Stimulated activated CD4-positive, alpha-beta T cell treated with anti-CD3 and anti-CD28 coated beads, Interleukin-12 subunit alpha, Interleukin-12 subunit beta, amount 100 ng/mL, for 4 hours (primary cell): ENCODE results near the gene MAD1L1.
"Not testable (repeated sequence)": the region's sequence is repeated elsewhere in the genome, so short reads cannot be mapped to it uniquely, and the experiment has no call there.

Experiments
- DNase-seq: peaks from one replicate; pipeline ENCODE4 v3.0.0-alpha.2; 2020

Gene MAD1L1

GRCh38 chr7:1888425-1888824, 344.3 kb downstream of the MAD1L1 start:
- DNase-seq = no peak

- DNase-seq = no peak
Measured at GRCh38 chr7:1887251-1887650, 345.5 kb downstream of the MAD1L1 start.

DNA sequence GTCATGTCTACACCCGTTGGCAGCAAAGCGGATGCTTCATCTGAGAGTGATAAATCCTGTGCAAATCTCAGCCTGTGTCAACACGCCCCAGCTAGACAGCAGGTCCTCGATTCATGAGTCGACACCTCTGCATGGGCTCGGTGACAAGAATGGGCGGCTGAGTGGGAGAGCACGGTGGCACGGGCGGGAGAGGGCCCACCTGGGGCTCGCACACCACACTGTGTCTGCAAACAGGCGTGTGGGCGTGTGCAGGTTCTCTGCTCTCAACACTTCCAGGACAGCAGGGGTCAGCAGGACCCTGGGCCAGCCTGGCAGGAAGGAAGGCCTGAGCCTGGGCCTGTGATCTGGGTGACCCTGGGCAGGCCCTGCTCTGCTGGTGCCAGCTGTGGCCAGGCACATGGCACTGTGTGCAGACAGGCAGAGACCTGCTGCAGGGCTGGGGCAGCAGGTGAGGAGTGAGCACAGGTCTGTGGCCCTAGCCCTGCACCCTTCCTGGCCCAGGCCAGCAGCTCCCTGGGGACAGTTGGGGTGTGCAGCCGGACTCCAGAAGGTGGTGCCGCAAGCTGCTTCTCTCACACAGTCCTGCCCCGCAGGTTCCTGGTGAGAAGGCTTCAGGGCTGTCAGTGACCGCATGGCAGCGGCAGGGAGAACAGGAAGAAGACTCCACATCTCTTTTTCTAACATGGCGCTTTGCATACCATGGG, 346.2 kb downstream of the MAD1L1 start:
- DNase-seq = no peak

GRCh38 chr7:1885465-1886226, 347.1 kb downstream of the MAD1L1 start:
- DNase-seq = no peak

DNA sequence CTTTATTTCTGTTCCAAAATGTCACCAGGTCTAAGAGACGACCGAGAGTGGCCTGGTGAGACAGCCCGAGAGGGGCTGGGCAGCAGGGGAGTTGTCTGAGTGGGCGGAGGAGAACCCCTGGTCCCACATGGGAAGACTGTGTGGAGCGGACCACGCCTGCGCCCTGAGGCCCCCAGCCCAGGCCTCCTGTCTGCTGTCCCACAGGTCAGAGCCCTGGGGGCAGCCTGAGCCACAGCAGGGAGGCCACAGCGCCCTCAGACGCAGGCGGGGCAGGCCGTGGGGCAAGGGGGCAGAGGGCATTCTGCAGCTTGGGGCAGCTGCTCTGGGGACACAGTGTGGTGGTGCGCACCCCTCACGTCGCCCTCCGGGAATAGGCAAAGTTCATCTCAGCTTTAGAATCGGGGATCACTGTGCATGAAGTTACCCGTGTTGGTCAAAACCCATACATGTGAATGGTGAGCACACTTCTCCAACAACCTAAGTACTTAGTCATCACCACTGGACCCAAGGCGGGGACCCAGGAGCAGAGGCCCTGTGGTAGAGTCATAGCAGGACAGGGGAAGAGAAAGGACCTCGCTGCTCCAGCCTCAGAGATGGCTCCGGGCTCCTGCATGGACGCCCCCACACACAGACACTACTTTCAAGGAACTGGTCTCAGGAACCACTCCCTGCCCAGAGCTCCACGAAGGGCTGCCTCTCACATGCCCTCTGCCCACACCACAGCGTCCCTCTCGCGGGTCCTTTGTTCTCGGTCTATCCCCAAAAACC, 348.0 kb downstream of the MAD1L1 start:
- no peak for DNase-seq

DNA sequence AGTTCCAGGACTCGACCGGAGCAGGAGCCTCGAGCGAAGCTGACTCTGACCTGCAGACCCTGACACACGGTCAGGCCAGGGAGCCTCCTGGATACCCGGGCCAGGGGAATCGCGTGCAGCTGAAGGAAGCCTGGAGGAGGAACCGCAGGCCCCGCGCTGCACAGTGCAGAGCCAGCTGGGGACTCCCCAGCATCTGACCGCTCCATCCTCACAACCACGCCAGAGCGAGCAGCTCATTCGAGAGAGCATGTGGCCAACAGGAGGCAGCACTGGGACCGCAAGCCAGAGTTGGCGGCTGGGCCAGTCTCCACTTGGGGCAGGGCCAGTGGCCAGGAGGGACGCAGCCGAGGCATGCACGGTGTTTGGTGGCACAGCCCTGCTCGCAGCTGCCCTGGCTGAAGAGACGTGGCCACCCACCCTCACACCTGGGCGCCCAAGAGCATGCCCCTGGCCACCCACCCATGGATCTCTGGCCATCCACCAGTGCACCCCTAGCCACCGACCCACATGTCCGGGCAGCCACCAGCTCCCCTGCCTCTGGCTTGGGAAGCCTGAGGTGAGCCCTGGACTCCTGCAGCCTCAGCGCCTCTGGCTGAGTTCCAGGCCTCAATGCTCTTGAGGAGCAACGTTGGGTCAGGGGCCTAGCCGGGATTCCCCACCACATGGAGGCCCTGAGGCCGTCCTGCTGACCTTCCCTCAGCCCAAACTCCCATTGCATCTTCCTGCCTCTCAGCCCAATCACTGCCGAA, 348.7 kb downstream of the MAD1L1 start:
- DNase-seq = no peak

DNA sequence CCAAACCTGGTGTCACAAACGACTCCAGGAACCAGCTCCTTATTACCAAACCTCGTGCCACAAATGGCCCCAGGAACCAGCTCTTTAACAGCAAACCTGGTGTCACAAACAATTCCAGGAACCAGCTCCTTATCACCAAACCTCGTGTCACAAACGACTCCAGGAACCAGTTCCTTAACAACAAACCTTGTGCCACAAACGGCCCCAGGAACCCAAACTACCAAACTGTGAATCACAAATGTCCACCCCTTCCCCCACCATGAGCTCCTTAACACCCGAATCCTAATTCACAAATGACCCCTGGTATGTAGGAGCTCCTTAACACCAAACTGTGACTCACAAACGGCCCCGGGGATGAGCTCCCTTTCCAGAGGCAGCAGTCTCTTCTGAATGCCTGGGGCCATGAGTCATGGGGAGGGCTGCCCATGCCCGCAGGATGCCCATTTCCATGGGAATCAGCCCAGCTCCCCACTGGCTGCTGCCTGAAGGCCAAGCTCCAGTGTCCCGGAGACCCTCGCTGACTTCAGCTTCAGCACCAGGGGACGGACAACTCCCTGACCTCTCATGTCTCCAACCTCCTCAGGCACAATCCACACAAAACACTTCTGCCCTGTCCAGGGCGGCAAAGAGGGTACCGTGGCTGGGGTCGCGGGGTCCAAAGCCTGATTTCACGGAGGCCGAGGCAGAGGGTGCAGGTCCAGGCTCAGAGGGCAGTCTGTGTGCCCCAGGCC, 349.5 kb downstream of the MAD1L1 start:
- DNase-seq = no peak

DNA sequence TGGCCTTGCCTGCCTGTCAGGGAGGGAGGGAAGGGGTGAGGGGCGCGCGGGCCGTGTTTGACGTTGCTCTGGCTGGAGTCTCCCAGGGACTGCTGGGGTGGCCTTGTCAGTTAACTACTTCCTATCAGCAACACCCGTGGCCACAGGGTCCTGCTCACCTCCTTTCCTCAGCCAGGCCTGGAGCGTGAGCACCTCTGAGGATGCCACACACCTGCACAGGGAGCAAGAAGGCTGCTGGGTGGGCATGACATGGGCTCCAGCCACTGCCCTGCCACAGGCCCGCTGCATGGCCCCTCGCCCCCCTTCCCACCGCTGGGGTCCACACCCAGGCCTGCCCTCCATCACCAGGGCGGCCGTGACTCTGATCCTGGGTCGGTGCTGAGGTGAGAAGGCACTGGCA, 350.3 kb downstream of the MAD1L1 start:
- DNase-seq = no peak

- DNase-seq = no peak
Measured at GRCh38 chr7:1881946-1882345, 350.8 kb downstream of the MAD1L1 start.

- not testable (repeated sequence) for DNase-seq
Measured at GRCh38 chr7:1876641-1877040, 356.1 kb downstream of the MAD1L1 start.

DNA sequence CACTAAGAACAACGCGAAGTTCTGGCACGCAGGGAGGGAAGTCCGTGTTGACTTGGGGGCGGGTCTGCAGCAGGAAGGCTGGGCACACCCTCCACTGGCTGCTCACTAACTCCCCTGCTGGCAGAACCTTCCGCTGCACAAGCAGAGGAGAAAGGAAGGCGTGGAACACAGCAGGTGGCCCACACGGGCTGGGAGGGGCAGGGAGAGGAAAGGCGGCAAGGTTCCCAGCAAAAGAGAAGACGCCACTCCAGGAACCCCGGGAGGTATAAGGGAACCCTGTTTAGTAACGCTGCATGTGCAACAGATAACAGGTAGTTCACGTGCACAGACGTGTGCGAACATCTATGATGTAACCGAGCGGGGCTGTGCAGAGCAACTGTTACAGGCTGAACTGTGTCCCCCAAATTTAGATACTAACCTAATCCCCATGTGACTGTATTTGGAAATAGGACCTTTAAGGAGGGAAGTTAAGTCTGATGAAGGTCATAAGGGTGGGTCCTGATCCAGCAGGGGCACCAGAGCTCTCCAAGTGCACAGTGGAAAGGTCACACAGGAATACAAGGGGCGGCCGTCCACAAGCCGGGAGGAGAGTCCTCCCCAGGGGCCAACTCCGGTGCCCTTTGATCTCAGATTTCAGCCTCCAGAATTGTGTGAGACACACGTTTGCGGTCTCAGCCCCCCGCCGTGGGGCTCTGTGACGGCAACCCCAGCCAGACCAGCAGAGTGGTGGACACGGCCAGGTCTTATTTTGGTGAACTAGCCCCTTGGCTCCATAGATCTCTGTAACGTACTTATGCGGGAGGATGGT, 357.1 kb downstream of the MAD1L1 start:
- DNase-seq = not testable (repeated sequence)

DNA sequence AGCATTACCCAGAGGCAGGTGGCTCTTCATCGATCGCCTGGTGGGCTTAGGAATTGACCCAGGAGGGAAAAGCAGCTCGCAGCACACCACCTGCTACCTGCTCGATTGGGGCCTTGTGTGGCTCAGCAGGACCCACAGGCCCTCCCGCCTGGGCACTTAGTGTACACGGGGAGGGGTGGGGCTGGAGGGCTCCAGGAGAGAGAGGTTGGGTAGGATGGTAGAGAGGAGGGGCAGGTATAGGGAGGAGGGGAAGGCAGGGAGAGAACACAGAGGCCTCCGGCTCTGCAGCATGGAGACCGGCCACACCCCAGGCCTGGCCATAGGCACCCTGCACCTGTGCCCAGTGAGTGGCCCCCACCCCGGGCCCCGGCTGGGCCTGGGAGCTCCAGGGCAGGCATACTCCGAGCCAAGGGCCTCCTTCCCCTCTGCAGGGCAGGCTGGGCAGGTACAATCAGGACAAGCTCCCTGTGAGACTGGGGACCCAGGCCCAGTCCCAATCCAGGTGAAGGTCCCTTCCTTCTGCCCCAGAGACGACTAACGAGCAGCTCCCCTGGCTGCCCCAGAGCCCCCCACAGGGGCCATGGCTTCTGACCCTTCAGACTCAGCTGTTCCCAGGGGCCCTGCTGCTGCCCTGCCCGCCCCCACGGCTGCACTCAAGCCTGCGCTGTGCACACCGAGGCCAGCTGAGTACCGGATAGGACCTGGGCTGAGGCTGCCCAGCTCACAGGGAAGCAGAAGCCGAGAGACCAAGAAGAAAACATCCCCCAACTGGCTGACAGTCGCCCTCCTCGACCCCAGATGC, 358.0 kb downstream of the MAD1L1 start:
- DNase-seq = not testable (repeated sequence)

DNA sequence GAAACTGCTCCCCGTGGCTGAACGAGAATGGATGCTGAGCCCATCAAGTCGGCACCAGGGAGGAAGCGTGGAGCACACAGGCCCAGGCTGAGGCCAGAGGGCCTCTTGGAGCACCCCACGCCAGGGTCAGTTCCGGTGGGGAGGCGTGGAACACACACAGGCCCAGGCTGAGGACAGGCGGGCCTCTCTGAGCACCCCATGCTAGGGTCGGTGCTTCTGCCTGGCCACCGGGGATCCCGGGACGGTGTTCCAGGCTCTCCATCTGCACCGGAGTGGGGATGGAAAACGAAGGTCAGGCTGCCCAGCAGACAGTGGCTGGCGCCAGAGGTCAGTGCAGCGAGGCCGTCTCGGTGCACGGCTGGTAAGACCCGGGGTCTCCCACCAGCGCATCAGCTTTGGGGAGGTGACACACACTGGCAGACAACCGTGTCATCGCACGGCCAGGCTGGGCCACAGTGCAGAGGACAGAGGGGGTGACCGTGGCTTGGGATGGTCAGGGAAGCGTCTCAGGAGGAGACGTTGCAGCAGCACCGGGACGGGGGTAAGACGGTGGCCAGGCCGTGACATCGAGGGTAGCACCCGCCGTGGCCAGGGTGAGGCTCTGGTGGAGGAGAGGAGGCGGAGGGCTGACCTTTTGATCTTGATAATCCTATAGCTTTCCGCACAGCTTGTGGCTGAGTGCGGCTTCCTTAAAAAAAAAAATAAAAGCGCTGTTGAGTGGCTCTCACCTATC, 358.7 kb downstream of the MAD1L1 start:
- DNase-seq = no peak

DNA sequence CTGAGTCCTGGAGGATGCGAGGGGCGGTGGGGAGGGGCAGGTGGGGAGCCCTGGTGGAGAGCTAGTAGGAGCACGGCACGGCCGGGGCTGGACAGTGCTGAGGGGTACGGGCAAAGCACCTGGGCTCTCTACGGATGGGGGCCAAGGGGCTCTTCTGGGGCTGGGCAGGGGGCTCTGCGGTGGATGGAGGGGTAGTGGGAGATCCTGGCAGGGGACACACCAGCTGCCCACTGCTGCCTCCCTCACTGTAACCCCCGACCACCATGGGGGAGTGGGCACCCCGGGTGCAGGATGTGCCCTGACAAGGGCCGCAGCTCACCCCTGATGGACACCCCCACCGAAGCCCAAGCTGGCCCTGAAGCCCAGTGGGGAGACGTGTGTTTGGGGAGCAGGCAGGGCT, 359.3 kb downstream of the MAD1L1 start:
- DNase-seq = no peak

GRCh38 chr7:1873070-1873405, 359.7 kb downstream of the MAD1L1 start:
- DNase-seq = no peak

DNA sequence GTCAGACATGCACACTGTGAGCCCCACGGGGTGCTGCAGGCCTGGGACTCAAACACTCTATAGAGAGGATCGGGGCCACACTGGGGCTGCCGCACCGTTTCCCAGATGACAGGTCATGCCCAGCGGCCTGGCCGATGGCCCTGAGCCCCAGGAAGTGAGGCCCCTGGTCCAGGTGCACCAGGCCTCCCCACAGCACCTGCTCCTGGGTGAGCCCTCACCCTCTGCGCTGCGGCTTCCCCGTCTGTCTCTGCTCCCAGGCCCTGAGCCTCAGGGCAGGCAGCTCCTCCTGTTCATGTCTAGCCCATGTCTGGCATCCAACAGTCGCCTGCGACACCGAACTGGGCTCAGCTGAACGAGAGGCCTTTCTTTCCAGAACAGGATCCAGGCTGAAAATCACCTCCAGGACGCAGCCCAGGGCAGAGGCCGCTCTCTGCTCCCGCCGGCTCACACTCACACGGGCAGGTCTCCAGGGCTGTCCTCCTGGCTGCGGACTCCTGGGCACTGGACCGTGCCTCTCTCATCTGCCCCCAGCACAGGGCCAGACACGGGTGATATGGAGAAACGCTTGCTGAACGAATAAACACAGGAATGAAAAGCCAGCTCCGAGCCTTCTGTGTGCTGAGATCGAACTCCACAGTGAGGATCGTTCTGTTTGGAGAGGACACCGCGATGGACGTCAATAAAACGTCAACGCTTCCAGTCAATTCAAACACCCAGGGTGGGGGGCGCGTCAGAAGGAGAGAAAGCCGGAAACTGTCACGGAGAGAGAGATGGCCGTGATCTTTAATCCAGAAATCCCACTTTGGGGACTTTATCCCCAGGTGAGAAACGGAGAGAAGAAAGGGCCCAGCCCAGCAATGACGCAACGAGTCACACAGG, 360.3 kb downstream of the MAD1L1 start:
- no peak for DNase-seq

- no peak for DNase-seq
Measured at GRCh38 chr7:1869452-1870130, 363.2 kb downstream of the MAD1L1 start.

DNA sequence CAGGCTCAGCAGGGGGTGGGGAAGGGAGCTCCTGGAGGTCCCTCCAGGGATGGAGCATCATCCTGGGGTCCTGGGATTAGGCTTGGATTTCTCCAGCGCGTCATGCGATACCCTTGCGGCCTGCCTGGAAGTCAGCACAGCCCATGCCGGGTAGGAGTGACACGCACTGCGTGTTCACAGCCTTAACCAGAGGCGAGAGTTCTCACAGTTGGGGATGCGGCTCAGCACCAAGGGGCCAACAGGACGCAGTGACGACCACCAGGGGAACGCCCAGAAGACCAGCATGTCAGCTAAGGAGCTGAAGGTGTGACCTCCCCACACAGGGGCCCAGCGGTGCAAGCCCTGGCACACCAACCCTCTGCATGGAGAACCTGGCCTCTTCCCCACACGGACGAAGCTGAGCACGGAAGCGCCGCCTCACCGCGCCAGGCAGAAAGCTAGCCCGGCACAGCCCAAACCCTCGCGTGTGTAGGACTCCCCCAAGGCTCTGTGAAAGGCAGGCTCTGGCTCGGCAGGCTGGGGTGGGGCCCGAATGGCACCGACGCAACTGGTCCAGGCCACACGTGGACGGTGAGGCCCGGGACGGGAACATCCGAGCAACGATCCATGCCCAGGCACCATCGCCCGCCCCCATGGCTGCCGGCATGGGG, 364.1 kb downstream of the MAD1L1 start:
- DNase-seq = no peak
